Measurements from ENCODE around the gene RAD23A. TPM values are rescaled to one million over a fixed set of nuclear protein-coding genes. Genes with fewer than 3 reads are reported as not detected.
A peak's percentile ranks its signal among the peaks of the same experiment; 100 is the strongest.

The RAD23A gene
- total RNA-seq, 1 donor from 2014 or later = 83.1 TPM

- peaks cover 25% of the 10 kb centered on the region for H3K4me1 Mint-ChIP-seq (ENCODE audit: unreplicated experiment)
- TF ChIP-seq CTCF (IDR thresholded peaks at IDR 0.05) = no peak
- H3K27ac Mint-ChIP-seq (ENCODE audit: unreplicated experiment) = peak within 1 kb of the TSS; percentile 84
- H3K27me3 Mint-ChIP-seq (ENCODE audit: unreplicated experiment) = no peaks in the 10 kb centered on the region
- H3K36me3 Mint-ChIP-seq (ENCODE audit: unreplicated experiment) = peaks cover 8% of the 10 kb centered on the region
- peak; percentile 95 for DNase-seq (ENCODE audit: extremely low spot score, unreplicated experiment)
- H3K4me3 Mint-ChIP-seq (ENCODE audit: unreplicated experiment) = peak within 1 kb of the TSS; percentile 96
- no peaks in the 10 kb centered on the region for H3K9me3 Mint-ChIP-seq (ENCODE audit: unreplicated experiment)
These were observed 12.2 kb upstream of the RAD23A start, which contains the start of gene FARSA for GRCh38 chr19:12933287-12934072. Gene FARSA (minus strand): TSS chr19:12933711. CDS start chr19:12933696, 15 bp downstream.

GRCh38 chr19:12935071-12935470 lies 10.6 kb upstream of the RAD23A start:
- Mint-ChIP-seq H3K9me3 (ENCODE audit: unreplicated experiment) (no peaks in the 10 kb centered on the region), H3K27ac (ENCODE audit: unreplicated experiment) (no peak overlapping the region), H3K4me1 (ENCODE audit: unreplicated experiment) (peaks cover 34% of the 10 kb centered on the region), H3K27me3 (ENCODE audit: unreplicated experiment) (no peaks in the 10 kb centered on the region), H3K36me3 (ENCODE audit: unreplicated experiment) (peaks cover 14% of the 10 kb centered on the region), H3K4me3 (ENCODE audit: unreplicated experiment) (no peak overlapping the region)
- no peak for DNase-seq (ENCODE audit: extremely low spot score, unreplicated experiment)
- no peak for TF ChIP-seq CTCF (IDR thresholded peaks at IDR 0.05)

DNA sequence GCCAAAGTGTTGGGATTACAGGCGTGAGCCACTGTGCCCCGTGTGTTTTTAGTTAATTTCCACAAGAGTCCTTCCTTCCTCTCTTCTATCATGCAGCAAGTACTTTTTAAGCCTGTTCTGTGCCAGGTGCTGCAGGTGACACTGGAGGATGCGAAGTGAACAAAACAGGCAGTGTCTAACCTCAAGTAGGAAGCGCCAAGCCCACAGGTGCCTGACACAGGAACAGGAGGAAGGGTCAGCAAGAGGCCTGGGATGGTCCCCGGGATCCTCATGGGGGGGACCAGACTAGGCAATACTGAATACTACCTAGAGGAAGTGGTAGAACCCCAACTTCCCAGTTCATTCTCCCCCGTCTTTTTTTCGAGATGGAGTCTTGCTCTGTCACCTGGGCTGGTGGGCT lies 9.1 kb upstream of the RAD23A start:
- Mint-ChIP-seq H3K9me3 (ENCODE audit: unreplicated experiment) (no peaks in the 10 kb centered on the region), H3K36me3 (ENCODE audit: unreplicated experiment) (peaks cover 24% of the 10 kb centered on the region), H3K27me3 (ENCODE audit: unreplicated experiment) (no peaks in the 10 kb centered on the region), H3K4me3 (ENCODE audit: unreplicated experiment) (no peak overlapping the region), H3K4me1 (ENCODE audit: unreplicated experiment) (peaks cover 44% of the 10 kb centered on the region), H3K27ac (ENCODE audit: unreplicated experiment) (no peak overlapping the region)
- DNase-seq (ENCODE audit: extremely low spot score, unreplicated experiment) = no peak
- no peak for TF ChIP-seq CTCF (IDR thresholded peaks at IDR 0.05)

DNA sequence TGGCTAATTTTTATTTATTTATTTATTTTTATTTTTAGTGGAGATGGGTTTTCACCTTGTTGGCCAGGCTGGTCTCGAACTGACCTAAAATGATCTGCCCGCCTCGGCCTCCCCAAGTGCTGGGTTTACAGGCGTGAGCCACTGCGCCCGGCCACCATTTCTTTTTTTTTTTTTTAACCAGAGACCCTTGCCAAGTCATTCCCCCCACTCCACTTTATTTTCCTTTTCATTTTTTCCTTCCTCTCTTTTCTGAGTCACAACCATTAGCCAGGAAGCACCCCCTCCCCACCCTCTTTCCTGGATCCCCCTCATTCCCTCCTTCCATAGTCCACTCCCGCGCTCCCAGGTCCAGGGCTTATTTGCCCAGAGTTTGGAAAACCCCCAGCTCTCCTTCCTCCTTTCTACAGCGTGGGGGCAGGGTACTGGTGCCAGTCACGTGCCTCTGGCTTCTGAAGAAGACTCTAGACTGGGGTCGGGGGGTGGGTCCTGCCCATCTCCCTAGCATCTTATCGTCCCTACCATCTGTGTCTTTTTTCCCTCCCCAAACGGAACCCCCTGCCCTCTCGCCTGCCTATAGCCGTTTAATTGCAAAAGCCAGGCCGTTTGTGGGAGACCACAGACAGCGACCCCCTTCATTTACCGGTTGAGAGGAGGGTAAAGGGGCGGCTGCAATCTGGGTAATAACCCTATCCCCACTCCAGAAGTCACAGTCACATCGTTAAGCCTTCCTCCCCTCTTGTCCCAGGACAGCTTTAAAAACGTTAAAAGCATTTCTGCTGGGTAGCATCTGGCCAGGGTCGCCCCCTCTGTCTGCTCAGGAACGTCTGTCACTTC lies 8.4 kb upstream of the RAD23A start:
- Mint-ChIP-seq H3K4me1 (ENCODE audit: unreplicated experiment) (peaks cover 41% of the 10 kb centered on the region), H3K36me3 (ENCODE audit: unreplicated experiment) (peaks cover 29% of the 10 kb centered on the region), H3K27me3 (ENCODE audit: unreplicated experiment) (no peaks in the 10 kb centered on the region), H3K27ac (ENCODE audit: unreplicated experiment) (peak overlapping the region; percentile 76), H3K9me3 (ENCODE audit: unreplicated experiment) (no peaks in the 10 kb centered on the region), H3K4me3 (ENCODE audit: unreplicated experiment) (peak overlapping the region; percentile 90)
- no peak for DNase-seq (ENCODE audit: extremely low spot score, unreplicated experiment)
- TF ChIP-seq CTCF (IDR thresholded peaks at IDR 0.05) = no peak

All from osteocyte (in vitro differentiated cells).